ENCODE results near the gene SORCS2. TPM values are rescaled to one million over a fixed set of nuclear protein-coding genes. Genes with fewer than 3 reads are reported as not detected.
"Not testable (repeated sequence)": the region's sequence is repeated elsewhere in the genome, so short reads cannot be mapped to it uniquely, and the experiment has no call there.

The SORCS2 gene
- total RNA-seq, 1 experiment from 2014 or later = not detected

DNA sequence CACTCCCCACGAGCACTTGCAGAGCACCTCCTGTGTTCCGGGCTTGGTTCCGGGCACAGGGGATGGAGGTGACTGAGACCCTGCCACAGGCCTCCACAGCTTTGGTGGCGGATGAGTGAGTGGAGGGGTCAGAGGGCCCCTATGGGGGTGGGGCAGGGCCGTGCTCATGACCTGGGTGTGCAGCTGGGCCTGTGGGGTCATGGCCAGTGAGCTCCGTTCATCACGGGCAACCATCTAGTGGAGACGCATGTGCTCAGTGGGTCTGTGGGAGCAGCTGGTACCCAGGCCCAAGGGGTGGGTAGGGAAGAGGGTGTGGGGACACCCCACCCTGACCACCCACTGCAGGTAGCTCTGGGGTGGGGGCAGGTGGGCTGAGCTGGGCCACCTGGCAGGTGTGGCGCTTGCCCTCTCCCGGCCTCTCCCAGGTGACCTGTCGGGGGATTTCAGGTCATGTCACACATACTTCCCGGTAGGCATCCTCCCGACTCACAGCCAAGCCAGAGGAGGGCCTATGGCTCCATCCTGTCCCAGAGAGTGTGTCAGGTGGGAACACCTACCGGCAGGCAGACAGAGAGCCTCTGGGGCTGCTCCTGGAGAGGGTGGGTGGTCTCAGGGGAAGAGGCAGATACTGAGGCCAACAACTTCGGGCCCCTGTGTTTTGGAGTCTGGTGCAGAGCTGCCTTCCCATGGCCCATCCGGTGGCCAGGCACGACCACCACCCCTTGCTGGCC, 238.8 kb downstream of the SORCS2 start:
- no peak for DNase-seq (ENCODE audit: extremely low read depth, low read depth)

DNA sequence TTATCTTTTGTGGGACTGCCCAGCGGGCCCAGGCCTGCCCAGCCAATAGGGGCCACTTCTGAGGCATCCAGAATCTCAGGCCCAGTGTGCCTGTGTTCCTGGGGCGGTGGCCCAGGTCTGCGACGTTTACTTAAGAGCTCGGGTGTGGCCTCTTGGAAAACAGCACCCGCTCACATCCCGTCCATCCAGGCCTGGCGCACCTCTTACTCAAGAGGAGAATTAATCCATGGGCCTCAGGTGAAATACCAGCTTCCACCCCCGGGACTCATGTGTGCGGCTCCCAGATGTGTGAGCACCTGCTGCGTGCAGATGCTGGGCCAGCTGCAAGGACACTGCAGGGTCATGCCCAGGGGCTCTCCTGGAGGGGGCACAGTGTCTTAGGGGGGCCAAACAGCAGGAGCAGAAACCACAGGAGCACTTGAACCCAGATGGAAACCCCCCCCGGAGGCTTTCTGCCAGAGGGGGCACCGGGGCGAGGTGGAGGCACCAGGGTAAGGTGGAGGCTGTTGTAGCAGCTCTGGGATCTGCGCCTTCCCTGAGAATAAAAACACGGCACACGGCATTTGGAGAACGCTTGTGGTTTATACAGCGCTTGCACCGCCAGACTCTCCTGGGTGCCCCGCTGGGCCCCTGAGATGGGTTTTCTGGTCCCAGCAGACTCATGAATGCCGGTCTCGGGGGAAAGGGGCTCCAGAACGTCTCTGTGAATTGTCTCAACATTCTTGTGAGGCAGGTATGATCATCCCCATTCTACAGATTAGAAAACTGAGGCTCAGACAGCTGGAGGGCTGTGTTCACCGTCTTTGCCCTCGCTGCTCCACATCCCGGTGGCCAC, 239.6 kb downstream of the SORCS2 start:
- DNase-seq (ENCODE audit: extremely low read depth, low read depth) = no peak

DNA sequence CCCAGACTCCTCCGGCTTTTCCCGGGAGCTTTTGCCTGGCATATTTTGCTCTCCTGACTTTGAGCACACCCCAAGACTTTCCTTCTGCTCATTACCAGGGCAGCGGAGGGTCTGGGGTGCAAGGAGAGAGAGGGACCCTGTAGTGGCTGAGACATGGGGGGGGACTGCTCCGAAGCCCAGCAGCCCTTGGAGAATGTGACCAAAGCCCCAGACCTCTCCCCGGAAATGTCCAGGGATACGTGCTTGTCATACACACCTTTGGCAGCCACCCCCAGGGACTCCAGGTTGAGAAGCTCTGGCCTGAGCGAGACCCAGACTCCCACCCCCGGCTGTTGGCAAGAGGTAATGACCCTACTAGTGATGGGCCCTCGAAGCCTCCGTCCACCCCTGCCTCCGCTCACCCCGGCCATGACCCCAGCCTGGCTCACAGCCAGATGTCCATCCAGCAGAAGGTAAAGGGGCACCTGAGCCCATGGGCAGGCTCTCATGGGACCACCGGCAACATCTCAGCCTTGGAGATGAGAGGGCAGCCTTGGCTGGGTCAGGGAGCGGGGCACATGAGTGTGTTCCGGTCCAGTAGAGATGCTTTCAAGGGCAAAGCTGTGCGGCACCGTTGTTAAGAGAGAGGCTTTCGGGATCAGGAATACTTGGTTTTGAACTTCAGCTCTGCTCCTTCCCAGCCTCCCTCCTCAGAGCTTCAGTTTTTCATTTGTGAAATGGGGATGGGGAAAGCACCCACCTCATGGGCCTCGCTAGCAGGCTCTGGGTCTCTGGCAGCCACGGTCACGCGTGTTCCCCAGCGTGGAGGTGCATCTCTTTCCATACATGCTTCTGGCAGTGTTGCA, 240.4 kb downstream of the SORCS2 start:
- DNase-seq (ENCODE audit: extremely low read depth, low read depth) = no peak

DNA sequence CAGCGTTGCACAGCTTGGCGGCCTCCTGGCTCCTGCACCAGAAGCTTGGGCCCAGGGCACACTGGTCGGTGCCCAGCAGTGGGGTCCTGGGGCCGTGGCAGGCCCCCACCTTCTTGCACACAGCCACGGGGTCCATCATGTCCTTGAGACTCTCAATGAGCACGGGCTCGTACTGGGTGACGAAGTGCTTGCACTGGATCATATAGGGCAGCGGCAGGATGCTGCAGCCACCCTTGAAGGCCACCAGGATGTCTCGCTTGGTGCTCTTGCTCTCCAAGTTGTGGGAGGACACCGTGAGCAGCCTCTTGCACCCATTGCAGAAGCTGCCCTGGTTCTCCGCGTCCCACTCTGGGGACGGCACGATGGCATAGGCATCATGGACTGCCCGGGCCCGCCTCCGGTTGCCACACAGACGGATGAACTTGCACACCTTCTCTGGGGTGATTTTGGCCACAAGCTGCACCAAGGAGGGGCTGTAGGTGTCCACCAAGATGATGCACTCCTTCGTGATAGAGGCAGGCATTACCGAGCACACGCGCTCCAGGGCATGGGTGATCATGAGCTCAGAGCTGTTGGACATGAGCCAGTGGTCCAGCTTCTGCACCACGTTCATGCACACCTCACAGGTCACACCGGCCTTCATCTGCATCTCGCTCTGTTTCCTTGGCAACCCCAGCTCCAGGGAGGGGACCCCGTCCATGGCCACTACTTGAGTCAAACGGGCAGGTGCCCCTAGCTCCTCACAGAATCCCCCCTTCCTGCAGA, 241.2 kb downstream of the SORCS2 start:
- no peak for DNase-seq (ENCODE audit: extremely low read depth, low read depth)

DNA sequence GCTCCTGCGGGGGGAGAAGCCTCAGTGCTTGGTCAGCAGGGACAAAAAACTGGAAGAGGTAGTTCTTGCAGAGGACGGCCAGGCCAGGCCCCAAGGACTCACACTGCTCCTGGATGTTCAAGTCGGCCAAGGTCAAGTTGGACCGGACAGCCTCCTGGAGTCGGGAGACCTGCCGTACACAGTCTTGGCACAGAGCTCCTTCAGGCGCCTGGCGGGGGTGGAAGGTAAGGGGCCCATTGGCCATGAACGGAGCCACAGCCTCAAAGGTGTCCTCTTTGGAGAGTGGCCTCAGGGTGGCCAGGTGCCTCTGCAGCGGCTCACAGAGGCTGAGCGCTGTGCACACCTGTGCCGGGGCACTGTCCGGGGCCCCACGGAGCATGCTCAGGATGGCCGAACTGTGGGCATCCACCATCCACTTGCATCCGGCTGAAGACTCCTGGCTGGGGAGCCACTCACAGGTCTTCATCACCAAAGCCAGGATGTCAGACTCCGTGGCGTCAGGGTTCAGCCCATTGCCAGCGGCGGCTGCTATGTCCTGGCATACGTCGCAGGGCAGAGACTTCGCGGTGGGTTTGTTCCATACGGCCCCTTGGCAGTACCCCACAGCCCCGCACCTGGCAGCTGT, 241.9 kb downstream of the SORCS2 start:
- no peak for DNase-seq (ENCODE audit: extremely low read depth, low read depth)

DNA sequence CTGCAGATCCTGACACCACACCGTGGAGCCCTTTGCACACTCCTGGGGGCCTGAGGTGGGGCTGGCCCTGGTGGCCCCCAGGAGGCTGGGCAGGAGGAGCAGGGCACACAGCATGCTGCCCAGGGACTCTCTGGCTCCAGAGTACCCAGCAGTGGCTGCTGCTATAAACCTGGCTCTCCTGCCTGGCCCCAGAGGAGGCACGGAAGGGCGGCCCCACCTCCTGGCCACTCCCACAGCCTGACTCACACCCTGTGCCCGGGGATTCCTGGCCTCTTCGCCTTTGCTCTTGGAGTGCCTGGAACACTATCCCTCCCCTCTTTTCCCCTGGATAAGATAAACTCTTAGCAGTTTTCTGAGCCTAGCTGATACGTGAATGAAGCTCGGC, 242.4 kb downstream of the SORCS2 start, which contains the start of gene PSAPL1:
TSS of gene PSAPL1 (minus strand) at position 165 of the 385 bp plus-strand sequence. CDS start at position 114, 51 bp downstream.
- peak; percentile 3 for DNase-seq (ENCODE audit: extremely low read depth, low read depth)

DNA sequence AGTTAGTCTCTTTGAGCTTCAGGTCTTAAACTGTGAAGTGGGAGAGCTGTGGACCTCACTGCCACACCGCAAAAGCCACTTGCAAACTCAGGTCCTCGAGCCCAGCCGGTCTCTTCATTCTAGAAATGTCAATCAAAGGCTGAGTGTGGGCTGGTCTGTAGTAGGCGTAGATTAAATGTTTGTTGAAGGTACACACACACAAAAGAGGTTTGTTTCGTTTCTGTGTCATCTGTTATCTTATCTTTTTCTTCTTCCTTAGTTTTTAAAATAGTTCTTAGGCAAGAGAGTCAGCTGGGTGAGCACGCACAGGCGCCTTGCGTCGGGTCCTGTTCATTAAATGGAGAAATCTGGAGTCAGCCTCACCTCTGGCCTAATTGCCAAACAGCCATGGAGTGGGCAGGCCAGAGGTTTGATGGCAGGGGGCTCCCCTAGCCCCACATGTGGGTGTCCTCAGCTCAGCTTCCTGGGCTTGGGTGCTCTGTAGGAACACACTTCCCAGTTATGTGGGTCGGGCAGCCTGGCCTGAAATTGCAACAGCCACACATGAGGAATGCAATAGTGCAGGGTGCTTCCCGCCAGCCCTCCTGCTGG, 243.2 kb downstream of the SORCS2 start:
- no peak for DNase-seq (ENCODE audit: extremely low read depth, low read depth)

DNA sequence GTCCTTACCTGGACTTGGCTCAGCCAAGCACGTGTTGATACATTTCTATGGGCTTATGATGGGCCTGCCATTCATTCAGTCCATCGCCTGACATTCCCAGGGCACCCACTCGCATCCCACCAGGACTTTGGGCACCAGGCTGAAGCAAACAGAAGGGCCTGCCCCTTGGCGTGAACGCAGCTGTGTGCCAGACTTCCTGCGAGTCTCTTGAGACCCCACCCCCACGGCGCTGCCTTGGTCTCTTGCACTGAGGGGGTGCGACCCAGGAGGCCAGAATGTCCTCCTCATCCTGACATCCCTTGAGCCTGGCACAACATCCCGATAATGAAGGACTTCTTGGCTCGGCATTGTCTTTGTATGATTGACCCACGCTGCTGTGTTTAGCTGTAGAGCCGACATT, 243.9 kb downstream of the SORCS2 start:
- no peak for DNase-seq (ENCODE audit: extremely low read depth, low read depth)

DNA sequence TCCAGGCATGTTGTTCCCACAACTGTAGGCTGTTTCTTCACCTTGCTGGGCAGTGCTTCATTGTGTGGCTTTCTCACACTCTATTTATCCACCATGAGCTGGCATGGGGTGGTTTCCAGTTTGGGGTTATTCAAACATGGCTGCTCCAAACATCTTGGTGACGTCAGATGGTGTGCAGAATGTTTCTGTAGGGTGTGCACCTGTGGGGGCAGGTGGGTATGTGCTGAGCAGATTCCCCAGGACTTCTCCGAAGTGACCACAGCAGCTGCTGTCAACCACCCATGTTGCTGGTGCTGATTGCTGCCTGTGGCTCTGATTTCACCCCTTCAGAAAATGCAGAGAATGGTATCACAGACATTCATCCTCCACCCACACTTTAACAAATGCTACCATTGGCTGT, 247.4 kb downstream of the SORCS2 start:
- DNase-seq (ENCODE audit: extremely low read depth, low read depth) = no peak

DNA sequence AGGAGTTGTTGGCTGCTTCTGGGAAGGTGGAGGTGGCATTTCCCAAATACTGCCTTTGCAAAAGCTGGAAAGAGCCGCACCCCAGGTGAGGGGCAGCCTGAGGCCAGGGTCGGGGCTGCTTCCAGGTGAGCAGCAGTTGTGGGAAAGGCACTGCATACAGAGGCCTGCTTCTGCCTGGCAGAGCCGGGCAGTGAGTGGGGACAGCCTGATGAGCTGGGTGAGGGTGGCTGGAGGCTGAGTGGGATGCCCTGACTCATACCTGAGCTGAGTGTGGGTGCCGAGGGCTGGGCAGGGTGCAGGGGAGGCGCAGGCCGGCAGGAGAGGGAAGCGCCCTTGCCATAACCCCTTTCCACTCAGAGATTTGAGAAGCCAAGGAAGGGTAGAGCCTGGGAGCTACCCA, 248.9 kb downstream of the SORCS2 start:
- DNase-seq (ENCODE audit: extremely low read depth, low read depth) = no peak

DNA sequence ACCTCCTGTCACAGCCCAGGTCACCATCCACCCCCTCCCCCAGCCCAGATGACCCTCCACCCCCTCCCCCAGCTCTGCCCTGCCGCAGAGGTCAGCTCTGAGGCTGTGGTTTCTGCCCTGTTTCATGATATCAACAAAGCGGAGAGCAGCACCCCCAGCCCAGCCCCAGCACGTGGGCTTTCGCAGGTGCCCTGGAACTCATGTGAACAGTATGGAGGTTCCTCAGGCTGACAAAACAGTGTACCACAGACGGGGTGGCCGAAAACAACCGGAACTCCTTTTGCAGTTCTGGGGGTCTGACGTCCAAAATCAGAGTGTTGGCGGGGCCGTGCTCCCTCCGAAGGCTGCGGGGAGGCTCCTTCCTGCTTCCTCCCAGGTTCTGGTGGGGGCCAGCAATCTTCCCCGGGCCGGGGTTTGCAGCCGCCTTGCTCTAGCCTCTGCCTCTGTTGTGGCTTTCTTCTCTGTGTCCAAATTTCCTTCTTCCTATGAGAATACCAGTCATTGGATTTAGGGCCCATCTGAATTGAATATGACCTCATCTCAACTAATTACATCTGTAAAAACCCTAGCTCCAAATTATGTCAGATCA, 250.3 kb downstream of the SORCS2 start:
- DNase-seq (ENCODE audit: extremely low read depth, low read depth) = no peak

DNA sequence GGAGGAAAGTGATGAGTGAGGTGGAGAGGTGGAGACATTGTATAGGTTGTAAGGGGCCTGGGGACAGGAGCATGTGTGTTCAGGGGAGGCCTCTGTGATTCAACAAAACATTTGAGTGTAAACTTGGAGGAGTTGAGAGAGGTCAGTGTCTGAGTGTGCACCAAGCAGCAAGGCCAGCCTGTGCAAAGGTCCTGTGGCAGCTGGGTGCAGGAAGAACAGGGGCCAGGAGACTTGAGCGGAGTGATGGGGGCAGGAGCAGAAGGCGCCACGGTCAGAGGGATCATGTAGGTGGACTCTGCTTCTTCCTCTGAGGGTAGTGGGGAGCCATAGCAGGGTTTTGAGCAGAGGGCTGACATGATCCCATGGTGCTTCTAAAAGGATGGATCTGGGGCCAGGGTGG, 252.0 kb downstream of the SORCS2 start:
- no peak for DNase-seq (ENCODE audit: extremely low read depth, low read depth)

DNA sequence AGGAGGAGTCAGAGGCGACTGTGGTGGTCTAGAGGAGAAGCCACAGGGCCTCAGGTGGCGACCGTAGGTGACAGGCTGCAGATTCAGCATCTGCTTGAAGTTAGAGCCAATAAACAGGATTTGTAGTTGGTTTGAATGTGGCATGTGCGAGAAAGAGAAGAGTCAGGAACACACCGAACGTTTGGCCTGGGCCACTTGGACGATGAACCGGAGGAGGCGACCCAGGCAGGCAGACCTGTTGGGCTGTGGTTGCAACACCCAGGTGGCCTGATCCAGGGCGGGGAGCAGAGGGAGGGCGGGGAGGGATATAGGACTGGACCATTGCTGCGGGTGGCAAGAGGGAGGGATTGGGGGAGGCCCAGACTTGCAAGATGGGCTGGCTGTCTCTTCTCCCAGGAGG, 252.4 kb downstream of the SORCS2 start:
- DNase-seq (ENCODE audit: extremely low read depth, low read depth) = no peak

DNA sequence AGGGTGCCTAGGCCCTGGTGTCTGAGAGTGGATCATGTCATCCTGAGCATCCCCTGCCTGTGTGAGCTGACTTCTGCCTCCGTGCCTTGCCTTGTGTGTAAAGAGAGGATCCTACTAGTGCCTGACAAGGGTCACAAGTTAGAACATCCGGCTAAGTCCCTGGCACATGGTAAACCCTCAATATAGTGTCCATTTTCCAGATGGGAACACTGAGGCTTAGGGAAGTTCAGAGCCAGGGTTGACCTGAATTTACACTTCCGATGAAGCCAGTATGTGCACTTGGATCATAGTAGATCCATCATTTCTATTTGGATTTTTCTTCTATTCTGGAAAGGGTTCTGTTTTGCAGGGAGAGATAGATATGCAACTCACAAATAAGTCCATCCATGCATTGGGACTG, 254.9 kb downstream of the SORCS2 start:
- no peak for DNase-seq (ENCODE audit: extremely low read depth, low read depth)

DNA sequence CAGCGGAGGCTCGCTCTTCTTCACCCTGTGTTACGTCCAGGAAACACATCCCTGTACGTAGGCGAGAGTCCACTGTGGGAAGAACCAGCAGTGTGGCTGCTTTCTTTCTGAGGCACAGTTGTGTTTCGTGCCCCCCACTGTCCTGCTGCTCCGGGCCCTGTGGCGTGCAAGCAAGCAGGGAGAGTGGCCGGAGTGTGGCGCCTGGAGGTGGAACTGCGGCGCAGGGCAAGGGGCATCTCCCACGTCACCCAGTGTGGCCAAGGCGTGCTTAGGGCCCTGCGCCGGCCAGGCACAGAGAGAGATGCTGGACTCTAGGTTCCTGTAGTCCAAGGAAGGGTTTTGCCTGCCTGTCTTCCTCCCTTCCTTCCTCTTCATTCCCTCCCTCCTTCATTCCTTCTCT, 255.7 kb downstream of the SORCS2 start:
- no peak for DNase-seq (ENCODE audit: extremely low read depth, low read depth)

DNA sequence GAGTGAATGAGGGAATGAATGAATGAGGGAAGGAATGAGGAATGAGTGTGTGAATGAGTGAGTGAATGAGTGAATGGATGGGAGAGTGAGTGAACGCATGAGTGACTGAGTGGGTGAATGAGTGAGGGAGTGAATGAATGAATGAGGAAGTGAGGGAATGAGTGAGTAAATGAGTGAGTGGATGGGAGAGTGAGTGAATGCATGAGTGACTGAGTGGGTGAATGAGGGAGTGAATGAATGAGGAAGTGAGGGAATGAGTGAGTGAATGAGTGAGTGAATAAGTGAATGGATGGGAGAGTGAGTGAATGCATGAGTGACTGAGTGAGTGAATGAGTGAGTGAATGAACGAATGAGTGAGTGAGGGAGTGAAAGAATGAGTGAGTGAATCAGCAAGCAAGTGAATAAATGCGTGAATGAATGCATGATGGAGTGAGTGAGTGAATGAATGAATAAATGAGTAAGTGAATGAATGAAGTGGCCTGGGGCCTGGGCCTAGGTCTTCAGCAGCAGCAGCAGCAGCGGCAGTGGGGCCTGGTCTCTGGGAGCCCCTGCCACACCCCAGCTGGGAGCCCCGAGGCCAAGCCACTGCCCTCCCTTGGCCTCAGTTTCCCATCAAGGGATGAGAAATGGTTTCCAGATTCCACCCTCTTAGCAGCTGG, 258.6 kb downstream of the SORCS2 start:
- DNase-seq (ENCODE audit: extremely low read depth, low read depth) = no peak

DNA sequence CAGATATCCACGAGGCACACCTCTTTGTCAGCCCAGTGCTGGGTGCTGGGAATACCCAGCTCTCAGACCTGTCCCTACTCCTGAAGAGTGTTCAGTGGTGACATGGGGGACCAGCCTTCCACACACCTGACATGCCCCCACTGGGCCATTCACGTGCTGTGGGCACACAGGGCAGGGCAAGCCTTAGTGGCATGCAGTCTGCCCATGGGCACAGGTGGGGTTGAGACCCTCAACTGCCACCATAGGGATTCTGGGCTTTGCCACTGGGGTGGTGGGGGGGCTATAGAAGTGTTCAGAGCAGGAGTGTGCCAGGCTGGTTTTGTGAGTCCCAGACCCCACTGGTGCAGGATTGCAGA, 259.1 kb downstream of the SORCS2 start:
- no peak for DNase-seq (ENCODE audit: extremely low read depth, low read depth)

DNA sequence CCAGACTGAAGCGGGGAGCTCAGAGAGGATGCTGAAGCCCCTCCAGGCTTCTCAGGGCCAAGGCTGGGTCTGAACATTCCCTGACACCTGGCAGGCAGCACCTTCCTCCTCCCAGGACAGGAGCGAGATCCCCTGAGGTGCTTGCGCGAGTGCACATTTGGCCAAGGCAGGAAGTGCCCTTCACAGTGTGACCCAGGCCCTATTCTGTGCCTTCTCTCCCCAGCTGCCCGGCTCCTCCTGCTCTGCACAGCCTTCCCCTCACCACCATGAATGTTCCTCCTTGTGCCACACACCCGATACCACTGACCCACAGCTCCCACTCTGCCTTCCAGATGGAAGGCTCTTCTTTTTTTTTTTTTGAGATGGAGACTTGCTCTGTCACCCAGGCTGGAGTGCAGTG, 259.5 kb downstream of the SORCS2 start:
- no peak for DNase-seq (ENCODE audit: extremely low read depth, low read depth)

DNA sequence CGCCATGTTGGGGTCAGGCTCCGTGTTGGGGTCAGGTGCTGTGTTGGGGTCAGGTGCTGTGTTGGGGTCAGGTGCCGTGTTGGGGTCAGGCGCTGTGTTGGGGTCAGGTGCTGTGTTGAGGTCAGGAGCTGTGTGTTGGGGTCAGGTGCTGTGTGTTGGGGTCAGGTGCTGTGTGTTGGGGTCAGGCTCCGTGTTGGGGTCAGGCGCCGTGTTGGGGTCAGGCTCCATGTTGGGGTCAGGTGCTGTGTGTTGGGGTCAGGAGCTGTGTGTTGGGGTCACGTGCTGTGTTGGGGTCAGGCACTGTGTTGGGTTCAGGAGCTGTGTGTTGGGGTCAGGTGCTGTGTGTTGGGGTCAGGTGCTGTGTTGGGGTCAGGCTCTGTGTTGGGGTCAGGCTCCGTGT, 260.5 kb downstream of the SORCS2 start:
- not testable (repeated sequence) for DNase-seq (ENCODE audit: extremely low read depth, low read depth)
